Keratinocyte (primary cell): ENCODE measurements around the gene USH2A. TPM values are rescaled to one million over a fixed set of nuclear protein-coding genes. Genes with fewer than 3 reads are reported as not detected.

Experiments
- DNase-seq: peaks from one replicate; pipeline ENCODE4 v3.0.0-alpha.2; 2011; ENCODE audit warnings: low read depth, missing footprints, low spot score
- FAIRE-seq: peaks from 2 replicates; lab custom pipeline; 2011; peaks lifted over from hg19 to GRCh38; lab: Jason Lieb, UNC
- H2AFZ ChIP-seq: 2 replicates; pipeline ENCODE4 v1.6.0; 2012; ENCODE audit warnings: low read length, control low read depth, inconsistent platforms; ENCODE audit not compliant: control insufficient read depth
- H3K27ac ChIP-seq: 2 replicates; pipeline ENCODE4 v1.5.1; 2011; ENCODE audit warnings: low read length; ENCODE audit not compliant: control insufficient read depth, insufficient read depth
- H3K27me3 ChIP-seq: 3 replicates; pipeline ENCODE4 v1.6.0; 2011; ENCODE audit warnings: low read length; ENCODE audit not compliant: control insufficient read depth, insufficient read depth; ENCODE audit errors: extremely low read depth
- H3K36me3 ChIP-seq, 2 experiments: 2 replicates in 1 of 2; 3 replicates in 1 of 2; pipeline ENCODE4 v1.5.1; 2011; ENCODE audit warnings: low read length in 2 of 2, mild to moderate bottlenecking in 1 of 2; ENCODE audit not compliant: control insufficient read depth in 2 of 2, insufficient read depth in 2 of 2; ENCODE audit errors: extremely low read depth in 1 of 2
- H3K4me1 ChIP-seq: 3 replicates; pipeline ENCODE4 v1.5.1; 2011; ENCODE audit warnings: low read length; ENCODE audit not compliant: control insufficient read depth, insufficient read depth; ENCODE audit errors: extremely low read depth
- H3K4me2 ChIP-seq: 3 replicates; pipeline ENCODE4 v1.6.0; 2011; ENCODE audit warnings: low read depth, low read length; ENCODE audit not compliant: control insufficient read depth, insufficient read depth; ENCODE audit errors: extremely low read depth
- H3K4me3 ChIP-seq, 3 experiments: fragments of 200-600 bp in 1 of 3; sonication (generic) in 1 of 3; 2 replicates in 2 of 3; 3 replicates in 1 of 3; pipeline ENCODE4 v1.5.1; 2011 to 2016; ENCODE audit warnings: low read length in 3 of 3, mild to moderate bottlenecking in 3 of 3, control low read depth in 2 of 3, inconsistent platforms in 1 of 3, low read depth in 1 of 3, mixed read lengths in 1 of 3, mixed run types in 1 of 3, moderate library complexity in 1 of 3; ENCODE audit not compliant: control insufficient read depth in 2 of 3, insufficient read depth in 2 of 3; ENCODE audit errors: extremely low read depth in 1 of 3
- H3K79me2 ChIP-seq: 2 replicates; pipeline ENCODE4 v1.6.0; 2012; ENCODE audit warnings: low read length; ENCODE audit not compliant: control insufficient read depth, insufficient read depth
- H3K9ac ChIP-seq: 3 replicates; pipeline ENCODE4 v1.6.0; 2011; ENCODE audit warnings: low read length; ENCODE audit not compliant: control insufficient read depth, insufficient read depth; ENCODE audit errors: extremely low read depth
- H3K9me1 ChIP-seq: 3 replicates; pipeline ENCODE4 v1.6.0; 2011; ENCODE audit warnings: low read length; ENCODE audit not compliant: control insufficient read depth, insufficient read depth; ENCODE audit errors: extremely low read depth
- H3K9me3 ChIP-seq: 2 replicates; pipeline ENCODE4 v1.5.1; 2012; ENCODE audit warnings: low read depth, low read length; ENCODE audit not compliant: control insufficient read depth
- H4K20me1 ChIP-seq: 3 replicates; pipeline ENCODE4 v1.6.0; 2011; ENCODE audit warnings: low read length; ENCODE audit not compliant: control insufficient read depth, insufficient read depth; ENCODE audit errors: extremely low read depth
- EZH2 ChIP-seq: IDR thresholded peaks from one replicate; pipeline ENCODE4 v1.6.1; 2012; ENCODE audit warnings: inconsistent platforms, mild to moderate bottlenecking, low read length, moderate library complexity
- dilution Hi-C: fragments of 300-500 bp; cut with MboI; formaldehyde crosslinking; loops from one replicate; pipeline ENCODE4 v1.7.0; 2020; ENCODE audit warnings: low sequenced_read_pairs; ENCODE audit not compliant: extremely low pct_ligation_motif_present
- polyA plus RNA-seq, 5 experiments: library from polyadenylated mRNA; depleted of rRNA in 3 of 5; stranded (reverse) in 3 of 5; stranded (forward) in 1 of 5; unstranded in 1 of 5; fragments of >200 nt; gene quantifications; 1 replicate in 1 of 5; 2 replicates in 3 of 5; 3 replicates in 1 of 5; pipeline versions ENCODE4 v1.2.1 to v1.2.3, GENCODE V29; 2011 to 2012; ENCODE audit warnings: missing spikeins in 2 of 5, low read depth in 1 of 5, low replicate concordance in 1 of 5
- TF ChIP-seq, protein P1 (sequence below), 3 experiments: IDR thresholded peaks in 1 of 3; conservative IDR thresholded peaks in 1 of 3; optimal IDR thresholded peaks in 1 of 3; 2 replicates in 2 of 3; 3 replicates in 1 of 3; pipeline versions ENCODE3 to v1.5.1; 2011; ENCODE audit warnings: low read length in 3 of 3, mild to moderate bottlenecking in 3 of 3, moderate library complexity in 2 of 3, control low read depth in 1 of 3, inconsistent platforms in 1 of 3; ENCODE audit not compliant: insufficient read depth in 2 of 3; ENCODE audit errors: extremely low read depth in 1 of 3

Gene USH2A
- polyA plus RNA-seq, 1 donor (not counting 4 experiments of a cell fraction or from before 2014, with no cell fraction given) = not detected

DNA sequence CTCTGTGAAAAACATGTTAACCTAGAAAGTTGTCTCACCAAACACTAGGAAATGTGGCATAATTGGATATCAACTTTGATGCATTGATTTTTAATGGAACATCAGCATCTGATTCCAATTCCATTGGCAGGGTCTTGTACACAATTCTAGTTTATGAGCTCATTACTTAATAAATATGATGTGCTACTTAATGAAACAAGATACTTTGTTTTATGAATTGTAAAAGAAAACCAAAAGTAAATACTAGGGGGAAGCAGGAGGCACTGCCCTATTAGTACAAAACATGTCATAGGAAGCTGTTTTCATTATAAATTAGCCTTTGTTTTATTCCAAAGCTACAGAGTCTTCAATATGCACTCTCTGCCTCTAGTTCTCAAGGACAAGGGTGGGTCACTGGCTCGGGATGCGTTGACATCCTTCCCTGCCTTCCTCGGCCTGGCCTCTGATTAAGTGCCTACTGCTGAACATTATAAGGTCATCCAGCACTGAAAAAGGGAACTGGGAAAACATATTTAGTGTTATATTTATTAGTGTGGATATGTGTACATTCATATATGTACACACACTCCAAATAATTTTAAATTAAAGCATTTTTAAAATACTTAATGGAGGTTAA is 185.2 kb downstream of the USH2A start:
- FAIRE-seq (no peak), DNase-seq (no peak)
- Histone ChIP-seq H3K79me2 (no peaks in the 10 kb centered on the region), H3K9me3 (no peaks in the 10 kb centered on the region), H3K36me3 (no peaks in the 10 kb centered on the region), H3K4me3 (no peak overlapping the region), H3K9me1 (no peaks in the 10 kb centered on the region), H3K27me3 (no peaks in the 10 kb centered on the region), H3K9ac (no peak overlapping the region), H4K20me1 (no peaks in the 10 kb centered on the region), H3K4me2 (peak overlapping the region; percentile 16), H3K27ac (no peak overlapping the region), H3K4me1 (no peaks in the 10 kb centered on the region), H2AFZ (peak overlapping the region; percentile 56)
- TF ChIP-seq EZH2 = no peak
- TF ChIP-seq, protein P1, sequence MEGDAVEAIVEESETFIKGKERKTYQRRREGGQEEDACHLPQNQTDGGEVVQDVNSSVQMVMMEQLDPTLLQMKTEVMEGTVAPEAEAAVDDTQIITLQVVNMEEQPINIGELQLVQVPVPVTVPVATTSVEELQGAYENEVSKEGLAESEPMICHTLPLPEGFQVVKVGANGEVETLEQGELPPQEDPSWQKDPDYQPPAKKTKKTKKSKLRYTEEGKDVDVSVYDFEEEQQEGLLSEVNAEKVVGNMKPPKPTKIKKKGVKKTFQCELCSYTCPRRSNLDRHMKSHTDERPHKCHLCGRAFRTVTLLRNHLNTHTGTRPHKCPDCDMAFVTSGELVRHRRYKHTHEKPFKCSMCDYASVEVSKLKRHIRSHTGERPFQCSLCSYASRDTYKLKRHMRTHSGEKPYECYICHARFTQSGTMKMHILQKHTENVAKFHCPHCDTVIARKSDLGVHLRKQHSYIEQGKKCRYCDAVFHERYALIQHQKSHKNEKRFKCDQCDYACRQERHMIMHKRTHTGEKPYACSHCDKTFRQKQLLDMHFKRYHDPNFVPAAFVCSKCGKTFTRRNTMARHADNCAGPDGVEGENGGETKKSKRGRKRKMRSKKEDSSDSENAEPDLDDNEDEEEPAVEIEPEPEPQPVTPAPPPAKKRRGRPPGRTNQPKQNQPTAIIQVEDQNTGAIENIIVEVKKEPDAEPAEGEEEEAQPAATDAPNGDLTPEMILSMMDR (optimal IDR thresholded peaks at IDR 0.05 in 1 of 3, IDR thresholded peaks at IDR 0.05 in 1 of 3, conservative IDR thresholded peaks at IDR 0.05 in 1 of 3; ENCODE audit: extremely low read depth in 1 of 3, insufficient read depth in 2 of 3, low read length in 3 of 3) = no peak
- dilution Hi-C loops = no loop called here

DNA sequence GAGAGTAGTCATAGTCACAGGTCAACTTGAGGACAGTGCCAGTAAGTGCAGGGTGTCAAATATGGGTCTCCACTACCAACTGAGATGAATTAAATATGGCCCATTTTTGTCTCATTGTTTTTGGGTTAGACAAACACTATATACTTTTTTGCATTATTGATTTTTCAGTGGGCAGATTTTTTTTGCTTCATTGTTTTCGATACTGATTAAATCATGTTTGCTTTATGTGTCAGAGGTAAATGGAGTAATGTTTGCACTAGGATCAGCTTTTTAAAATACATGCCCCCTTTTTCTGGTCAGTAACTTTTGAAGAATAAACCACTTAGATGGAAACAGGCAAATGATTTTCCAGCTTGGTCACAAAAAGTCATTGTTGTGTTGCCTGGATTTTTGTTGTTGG is 199.0 kb downstream of the USH2A start:
- Histone ChIP-seq H3K9me1 (no peaks in the 10 kb centered on the region), H3K4me1 (no peaks in the 10 kb centered on the region), H3K79me2 (no peaks in the 10 kb centered on the region), H2AFZ (no peak overlapping the region), H3K27ac (no peak overlapping the region), H3K4me2 (no peak overlapping the region), H3K36me3 (no peaks in the 10 kb centered on the region), H3K9me3 (no peaks in the 10 kb centered on the region), H3K27me3 (no peaks in the 10 kb centered on the region), H3K9ac (no peak overlapping the region), H4K20me1 (no peaks in the 10 kb centered on the region), H3K4me3 (no peak overlapping the region)
- no peak for FAIRE-seq
- no peak for TF ChIP-seq EZH2
- TF ChIP-seq, protein P1 (optimal IDR thresholded peaks at IDR 0.05 in 1 of 3, IDR thresholded peaks at IDR 0.05 in 1 of 3, conservative IDR thresholded peaks at IDR 0.05 in 1 of 3; ENCODE audit: extremely low read depth in 1 of 3, insufficient read depth in 2 of 3, low read length in 3 of 3) = no peak
- no peak for DNase-seq
- dilution Hi-C loops = no loop called here
